ENCODE measurements around the gene CFAP65. TPM values are rescaled to one million over a fixed set of nuclear protein-coding genes. Genes with fewer than 3 reads are reported as not detected.

CFAP65 gene
- total and polyA plus RNA-seq, 2 donors, result 0.05 to 0.27 TPM

- H3K27ac ChIP-seq (ENCODE audit: low read depth in 1 of 2, low read length in 1 of 2), result no peak overlapping the region
- no peaks in the 10 kb centered on the region for H3K4me1 ChIP-seq (ENCODE audit: control insufficient read depth in 2 of 2, insufficient read depth in 2 of 2, low read length in 2 of 2)
- H3K27me3 ChIP-seq (ENCODE audit: control insufficient read depth in 2 of 2, insufficient read depth in 1 of 2, low read length in 1 of 2), result peaks cover 10 to 52% of the 10 kb centered on the region in 2 donors
- no peak for DNase-seq (ENCODE audit: low read depth in 6 of 9, low spot score in 9 of 9)
- H3K4me3 ChIP-seq (ENCODE audit: low read length in 2 of 2), result no peak overlapping the region
- no peaks in the 10 kb centered on the region for H3K36me3 ChIP-seq (ENCODE audit: control insufficient read depth in 2 of 2, insufficient read depth in 2 of 2, low read length in 1 of 2)
- H3K9me3 ChIP-seq (ENCODE audit: control insufficient read depth in 2 of 2, insufficient read depth in 1 of 2, low read length in 1 of 2), result peaks cover 0 to 3% of the 10 kb centered on the region in 2 donors
- WGBS, result 13% methylated on average over 1 of the region's 1 CpG
These were observed 2.7 kb downstream of the CFAP65 start for GRCh38 chr2:219038600-219038999.

GRCh38 chr2:219037783-219038499 lies 3.4 kb downstream of the CFAP65 start:
- H3K36me3 ChIP-seq (ENCODE audit: control insufficient read depth in 2 of 2, insufficient read depth in 2 of 2, low read length in 1 of 2), result no peaks in the 10 kb centered on the region
- no peak overlapping the region for H3K27ac ChIP-seq (ENCODE audit: low read depth in 1 of 2, low read length in 1 of 2)
- peaks cover 10 to 49% of the 10 kb centered on the region in 2 donors for H3K27me3 ChIP-seq (ENCODE audit: control insufficient read depth in 2 of 2, insufficient read depth in 1 of 2, low read length in 1 of 2)
- no peak overlapping the region for H3K4me3 ChIP-seq (ENCODE audit: low read length in 2 of 2)
- no peaks in the 10 kb centered on the region for H3K4me1 ChIP-seq (ENCODE audit: control insufficient read depth in 2 of 2, insufficient read depth in 2 of 2, low read length in 2 of 2)
- peaks cover 0 to 3% of the 10 kb centered on the region in 2 donors for H3K9me3 ChIP-seq (ENCODE audit: control insufficient read depth in 2 of 2, insufficient read depth in 1 of 2, low read length in 1 of 2)
- DNase-seq (ENCODE audit: low read depth in 6 of 9, low spot score in 9 of 9), result no peak
- 69% methylated on average over 8 of the region's 8 CpGs for WGBS

GRCh38 chr2:219035942-219036341 lies 5.4 kb downstream of the CFAP65 start:
- Histone ChIP-seq H3K27ac (ENCODE audit: low read depth in 1 of 2, low read length in 1 of 2) (no peak overlapping the region), H3K4me1 (ENCODE audit: control insufficient read depth in 2 of 2, insufficient read depth in 2 of 2, low read length in 2 of 2) (no peaks in the 10 kb centered on the region), H3K36me3 (ENCODE audit: control insufficient read depth in 2 of 2, insufficient read depth in 2 of 2, low read length in 1 of 2) (no peaks in the 10 kb centered on the region), H3K27me3 (ENCODE audit: control insufficient read depth in 2 of 2, insufficient read depth in 1 of 2, low read length in 1 of 2) (peaks cover 0 to 41% of the 10 kb centered on the region in 2 donors), H3K4me3 (ENCODE audit: low read length in 2 of 2) (no peak overlapping the region), H3K9me3 (ENCODE audit: control insufficient read depth in 2 of 2, insufficient read depth in 1 of 2, low read length in 1 of 2) (peaks cover 0 to 3% of the 10 kb centered on the region in 2 donors)
- 93% methylated on average over 2 of the region's 2 CpGs for WGBS
- no peak for DNase-seq (ENCODE audit: low read depth in 6 of 9, low spot score in 9 of 9)

- H3K4me3 ChIP-seq (ENCODE audit: low read length in 2 of 2), result no peak overlapping the region
- 64% methylated on average over 6 of the region's 6 CpGs for WGBS
- no peak for DNase-seq (ENCODE audit: low read depth in 6 of 9, low spot score in 9 of 9)
- no peaks in the 10 kb centered on the region for H3K4me1 ChIP-seq (ENCODE audit: control insufficient read depth in 2 of 2, insufficient read depth in 2 of 2, low read length in 2 of 2)
- peaks cover 0 to 43% of the 10 kb centered on the region in 2 donors for H3K27me3 ChIP-seq (ENCODE audit: control insufficient read depth in 2 of 2, insufficient read depth in 1 of 2, low read length in 1 of 2)
- H3K27ac ChIP-seq (ENCODE audit: low read depth in 1 of 2, low read length in 1 of 2), result no peak overlapping the region
- H3K9me3 ChIP-seq (ENCODE audit: control insufficient read depth in 2 of 2, insufficient read depth in 1 of 2, low read length in 1 of 2), result peaks cover 0 to 3% of the 10 kb centered on the region in 2 donors
- H3K36me3 ChIP-seq (ENCODE audit: control insufficient read depth in 2 of 2, insufficient read depth in 2 of 2, low read length in 1 of 2), result no peaks in the 10 kb centered on the region
These were observed 6.5 kb downstream of the CFAP65 start for GRCh38 chr2:219034823-219035222.

- H3K27ac ChIP-seq (ENCODE audit: low read depth in 1 of 2, low read length in 1 of 2), result no peak overlapping the region
- 92% methylated on average over 23 of the region's 23 CpGs for WGBS
- no peak overlapping the region for H3K4me3 ChIP-seq (ENCODE audit: low read length in 2 of 2)
- no peaks in the 10 kb centered on the region for H3K4me1 ChIP-seq (ENCODE audit: control insufficient read depth in 2 of 2, insufficient read depth in 2 of 2, low read length in 2 of 2)
- peaks cover 0 to 36% of the 10 kb centered on the region in 2 donors for H3K27me3 ChIP-seq (ENCODE audit: control insufficient read depth in 2 of 2, insufficient read depth in 1 of 2, low read length in 1 of 2)
- H3K36me3 ChIP-seq (ENCODE audit: control insufficient read depth in 2 of 2, insufficient read depth in 2 of 2, low read length in 1 of 2), result no peaks in the 10 kb centered on the region
- peaks cover 0 to 3% of the 10 kb centered on the region in 2 donors for H3K9me3 ChIP-seq (ENCODE audit: control insufficient read depth in 2 of 2, insufficient read depth in 1 of 2, low read length in 1 of 2)
- DNase-seq (ENCODE audit: low read depth in 6 of 9, low spot score in 9 of 9), result no peak
These were observed 9.1 kb downstream of the CFAP65 start for GRCh38 chr2:219032051-219032745.

GRCh38 chr2:219031005-219031738 lies 10.1 kb downstream of the CFAP65 start:
- H3K9me3 ChIP-seq (ENCODE audit: control insufficient read depth in 2 of 2, insufficient read depth in 1 of 2, low read length in 1 of 2), result peaks cover 0 to 3% of the 10 kb centered on the region in 2 donors
- H3K4me3 ChIP-seq (ENCODE audit: low read length in 2 of 2), result no peak overlapping the region
- H3K27ac ChIP-seq (ENCODE audit: low read depth in 1 of 2, low read length in 1 of 2), result no peak overlapping the region
- no peaks in the 10 kb centered on the region for H3K36me3 ChIP-seq (ENCODE audit: control insufficient read depth in 2 of 2, insufficient read depth in 2 of 2, low read length in 1 of 2)
- no peaks in the 10 kb centered on the region for H3K4me1 ChIP-seq (ENCODE audit: control insufficient read depth in 2 of 2, insufficient read depth in 2 of 2, low read length in 2 of 2)
- WGBS, result 93% methylated on average over 21 of the region's 21 CpGs
- no peak for DNase-seq (ENCODE audit: low read depth in 6 of 9, low spot score in 9 of 9)
- peaks cover 0 to 40% of the 10 kb centered on the region in 2 donors for H3K27me3 ChIP-seq (ENCODE audit: control insufficient read depth in 2 of 2, insufficient read depth in 1 of 2, low read length in 1 of 2)

- 90% methylated on average over 16 of the region's 16 CpGs for WGBS
- no peaks in the 10 kb centered on the region for H3K4me1 ChIP-seq (ENCODE audit: control insufficient read depth in 2 of 2, insufficient read depth in 2 of 2, low read length in 2 of 2)
- H3K27ac ChIP-seq (ENCODE audit: low read depth in 1 of 2, low read length in 1 of 2), result no peak overlapping the region
- no peak overlapping the region for H3K4me3 ChIP-seq (ENCODE audit: low read length in 2 of 2)
- no peaks in the 10 kb centered on the region for H3K36me3 ChIP-seq (ENCODE audit: control insufficient read depth in 2 of 2, insufficient read depth in 2 of 2, low read length in 1 of 2)
- peaks cover 0 to 37% of the 10 kb centered on the region in 2 donors for H3K27me3 ChIP-seq (ENCODE audit: control insufficient read depth in 2 of 2, insufficient read depth in 1 of 2, low read length in 1 of 2)
- H3K9me3 ChIP-seq (ENCODE audit: control insufficient read depth in 2 of 2, insufficient read depth in 1 of 2, low read length in 1 of 2), result no peaks in the 10 kb centered on the region
- no peak for DNase-seq (ENCODE audit: low read depth in 6 of 9, low spot score in 9 of 9)
These were observed 11.0 kb downstream of the CFAP65 start for GRCh38 chr2:219030177-219030940.

- H3K9me3 ChIP-seq (ENCODE audit: control insufficient read depth in 2 of 2, insufficient read depth in 1 of 2, low read length in 1 of 2), result no peaks in the 10 kb centered on the region
- H3K36me3 ChIP-seq (ENCODE audit: control insufficient read depth in 2 of 2, insufficient read depth in 2 of 2, low read length in 1 of 2), result no peaks in the 10 kb centered on the region
- H3K4me3 ChIP-seq (ENCODE audit: low read length in 2 of 2), result no peak overlapping the region
- H3K27ac ChIP-seq (ENCODE audit: low read depth in 1 of 2, low read length in 1 of 2), result no peak overlapping the region
- H3K27me3 ChIP-seq (ENCODE audit: control insufficient read depth in 2 of 2, insufficient read depth in 1 of 2, low read length in 1 of 2), result peaks cover 0 to 39% of the 10 kb centered on the region in 2 donors
- no peaks in the 10 kb centered on the region for H3K4me1 ChIP-seq (ENCODE audit: control insufficient read depth in 2 of 2, insufficient read depth in 2 of 2, low read length in 2 of 2)
- peak; percentile 27 to 76 (median 55) for DNase-seq (ENCODE audit: low read depth in 6 of 9, low spot score in 9 of 9)
- 52% methylated on average over 9 of the region's 9 CpGs for WGBS
These were observed 11.5 kb downstream of the CFAP65 start for GRCh38 chr2:219029829-219030165.
